ENCODE data around the gene RFPL4AL1. TPM values are rescaled to one million over a fixed set of nuclear protein-coding genes. Genes with fewer than 3 reads are reported as not detected.

RFPL4AL1 gene
- total RNA-seq, 4 donors from 2014 or later, result not detected

GRCh38 chr19:55781112-55781511 lies 12.2 kb downstream of the RFPL4AL1 start:
- DNase-seq (ENCODE audit: low spot score in 2 of 2), result no peak

GRCh38 chr19:55795021-55795420 lies 26.1 kb downstream of the RFPL4AL1 start:
- WGBS, 2 donors, result 89% methylated on average over 11 of the region's 11 CpGs
- H3K36me3 ChIP-seq, result no peaks in the 10 kb centered on the region
- H3K4me3 ChIP-seq, result no peak overlapping the region
- peaks cover 0 to 4% (median 0%) of the 10 kb centered on the region in 4 donors for H3K9me3 ChIP-seq
- no peaks in the 10 kb centered on the region for H3K27me3 ChIP-seq
- TF ChIP-seq POLR2A (IDR thresholded peaks at IDR 0.05) (no peak), CTCF (IDR thresholded peaks at IDR 0.05) (no peak), EP300 (IDR thresholded peaks at IDR 0.05) (no peak)
- DNase-seq (ENCODE audit: low spot score in 2 of 2), result no peak
- H3K27ac ChIP-seq, result no peak overlapping the region
- H3K4me1 ChIP-seq, result no peaks in the 10 kb centered on the region

More at GRCh38 chr19:55781112-55781511, 12.2 kb downstream of the RFPL4AL1 start:
- Histone ChIP-seq H3K27me3 (no peaks in the 10 kb centered on the region), H3K9me3 (peaks cover 0 to 4% (median 0%) of the 10 kb centered on the region in 4 donors), H3K27ac (no peak overlapping the region), H3K36me3 (no peaks in the 10 kb centered on the region), H3K4me1 (no peaks in the 10 kb centered on the region), H3K4me3 (no peak overlapping the region)
- no peak for TF ChIP-seq POLR2A (IDR thresholded peaks at IDR 0.05)
- TF ChIP-seq CTCF (IDR thresholded peaks at IDR 0.05), result no peak
- no peak for TF ChIP-seq EP300 (IDR thresholded peaks at IDR 0.05)
- 77 to 80% methylated on average over 5 of the region's 5 CpGs for WGBS, 2 donors

- Histone ChIP-seq H3K9me3 (peaks cover 0 to 26% (median 0%) of the 10 kb centered on the region in 4 donors), H3K27me3 (no peaks in the 10 kb centered on the region), H3K4me3 (no peak overlapping the region), H3K36me3 (no peaks in the 10 kb centered on the region), H3K27ac (no peak overlapping the region), H3K4me1 (no peaks in the 10 kb centered on the region)
- no peak for DNase-seq (ENCODE audit: low spot score in 2 of 2)
- TF ChIP-seq CTCF (IDR thresholded peaks at IDR 0.05), result no peak
- no peak for TF ChIP-seq EP300 (IDR thresholded peaks at IDR 0.05)
- no peak for TF ChIP-seq POLR2A (IDR thresholded peaks at IDR 0.05)
- 64 to 73% methylated on average over 7 of the region's 7 CpGs for WGBS, 2 donors
These were observed 32.5 kb downstream of the RFPL4AL1 start for GRCh38 chr19:55801416-55801815.

GRCh38 chr19:55802281-55802680 lies 33.4 kb downstream of the RFPL4AL1 start:
- WGBS, 2 donors, result 87 to 90% methylated on average over 2 of the region's 2 CpGs
- Histone ChIP-seq H3K9me3 (peaks cover 0 to 32% (median 0%) of the 10 kb centered on the region in 4 donors), H3K27ac (no peak overlapping the region), H3K4me1 (no peaks in the 10 kb centered on the region), H3K4me3 (no peak overlapping the region), H3K36me3 (no peaks in the 10 kb centered on the region), H3K27me3 (no peaks in the 10 kb centered on the region)
- TF ChIP-seq CTCF (IDR thresholded peaks at IDR 0.05), result no peak
- no peak for TF ChIP-seq EP300 (IDR thresholded peaks at IDR 0.05)
- no peak for TF ChIP-seq POLR2A (IDR thresholded peaks at IDR 0.05)
- DNase-seq (ENCODE audit: low spot score in 2 of 2), result no peak

GRCh38 chr19:55809381-55810058 lies 40.6 kb downstream of the RFPL4AL1 start:
- no peak overlapping the region for H3K4me3 ChIP-seq
- no peaks in the 10 kb centered on the region for H3K4me1 ChIP-seq
- WGBS, 2 donors, result 28 to 32% methylated on average over 20 of the region's 20 CpGs
- peak in 1 of 2 donors; percentile 7 for DNase-seq (ENCODE audit: low spot score in 2 of 2)
- H3K36me3 ChIP-seq, result no peaks in the 10 kb centered on the region
- H3K9me3 ChIP-seq, result peaks cover 0 to 41% (median 0%) of the 10 kb centered on the region in 4 donors
- no peak for TF ChIP-seq EP300 (IDR thresholded peaks at IDR 0.05)
- peak in 2 of 5 experiments; percentile 14 to 21 for TF ChIP-seq CTCF (IDR thresholded peaks at IDR 0.05)
- TF ChIP-seq POLR2A (IDR thresholded peaks at IDR 0.05), result no peak
- H3K27me3 ChIP-seq, result no peaks in the 10 kb centered on the region
- no peak overlapping the region for H3K27ac ChIP-seq

Data from tibial nerve (tissue), 4 donors.